Parathyroid adenoma (tissue), 2 donors: ENCODE measurements around the gene ARHGAP4.

Source experiments
- H2AFZ ChIP-seq: fragments of 300-600 bp; sonication (generic); one replicate; pipeline ENCODE4 v1.7.0; 2017; ENCODE audit warnings: antibody characterized with exemption, mild to moderate bottlenecking
- H3K27ac ChIP-seq: fragments of 300-600 bp; sonication (generic); one replicate; pipeline ENCODE4 v1.7.0; 2017
- H3K27me3 ChIP-seq: fragments of 300-600 bp; sonication (generic); one replicate; pipeline ENCODE4 v1.7.0; 2017; ENCODE audit warnings: low read length; ENCODE audit not compliant: control insufficient read depth, insufficient read depth
- H3K36me3 ChIP-seq: fragments of 300-600 bp; sonication (generic); one replicate; pipeline ENCODE4 v1.7.0; 2017; ENCODE audit warnings: low read length; ENCODE audit not compliant: control insufficient read depth, insufficient read depth
- H3K4me1 ChIP-seq: fragments of 300-600 bp; sonication (generic); one replicate; pipeline ENCODE4 v1.7.0; 2017; ENCODE audit warnings: control low read depth
- H3K4me2 ChIP-seq: fragments of 300-600 bp; sonication (generic); one replicate; pipeline ENCODE4 v1.7.0; 2017; ENCODE audit warnings: low read length
- H3K4me3 ChIP-seq: fragments of 300-600 bp; sonication (generic); one replicate; pipeline ENCODE4 v1.7.0; 2017; ENCODE audit warnings: low read depth, low read length
- H3K79me2 ChIP-seq: fragments of 300-600 bp; sonication (generic); one replicate; pipeline ENCODE4 v1.7.0; 2017; ENCODE audit warnings: control low read depth
- H3K9ac ChIP-seq: fragments of 300-600 bp; sonication (generic); one replicate; pipeline ENCODE4 v1.7.0; 2017; ENCODE audit warnings: mild to moderate bottlenecking
- H3K9me3 ChIP-seq: fragments of 300-600 bp; sonication (generic); one replicate; pipeline ENCODE4 v1.7.0; 2017; ENCODE audit warnings: low read length; ENCODE audit not compliant: control insufficient read depth
- CTCF ChIP-seq: fragments of 300-600 bp; sonication (generic); IDR thresholded peaks from one replicate; pipeline ENCODE4 v1.7.0; 2017; ENCODE audit warnings: antibody characterized with exemption, mild to moderate bottlenecking
- donor health status: primary hyperparathyroidism.

ARHGAP4 gene

DNA sequence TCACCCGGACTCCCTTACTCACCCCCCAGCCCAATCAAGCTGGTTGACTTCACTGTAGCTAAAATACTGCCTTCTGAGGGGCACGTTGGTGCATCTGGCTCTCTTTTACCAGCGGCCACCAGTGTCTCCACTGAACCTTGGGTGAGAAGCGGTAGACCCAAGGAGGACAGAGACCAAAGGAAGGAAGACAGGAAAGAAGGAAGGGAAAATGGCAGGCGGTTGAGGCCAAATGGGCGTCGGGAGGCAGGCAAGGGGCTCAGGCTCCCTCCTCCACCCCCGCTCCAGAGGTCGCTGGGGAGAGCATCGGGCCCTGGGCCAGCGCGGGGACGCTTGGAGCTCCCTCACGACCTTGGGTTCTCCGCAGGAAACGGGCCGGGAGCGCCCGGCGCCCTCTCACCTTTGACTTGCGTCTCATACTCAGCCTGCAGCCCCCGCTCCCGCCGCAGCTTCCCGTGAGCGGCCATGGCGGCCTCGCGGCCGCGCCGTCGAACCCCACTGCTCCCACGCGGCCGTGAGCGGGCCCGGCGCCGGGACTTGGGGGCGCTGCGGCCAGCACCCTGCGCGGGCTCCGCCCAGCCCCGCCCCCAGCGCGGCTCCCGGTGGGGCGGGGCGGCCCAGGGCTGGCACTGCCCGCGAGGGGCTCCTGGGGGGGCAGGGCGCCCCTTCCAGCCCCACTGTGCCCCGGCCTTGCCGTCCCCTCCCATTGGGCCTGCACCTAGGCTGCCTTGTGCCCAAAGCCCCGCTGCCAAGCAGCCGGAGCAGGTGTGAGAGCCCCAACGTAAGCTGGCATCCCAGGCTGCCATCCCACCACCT is at the start of gene ARHGAP4:
TSS of gene ARHGAP4 (minus strand) at position 526 of the 813 bp plus-strand sequence. CDS start at position 464, 62 bp downstream.
- Histone ChIP-seq H2AFZ (peak within 1 kb of the TSS; percentile 62), H3K36me3 (no peaks in the 10 kb centered on the region), H3K79me2 (no peaks in the 10 kb centered on the region), H3K4me1 (peaks cover 14% of the 10 kb centered on the region), H3K9ac (no peak within 1 kb of the TSS), H3K27ac (peak within 1 kb of the TSS; percentile 99), H3K4me3 (peak within 1 kb of the TSS; percentile 29), H3K4me2 (peak within 1 kb of the TSS; percentile 79), H3K9me3 (no peaks in the 10 kb centered on the region), H3K27me3 (no peaks in the 10 kb centered on the region)
- TF ChIP-seq CTCF: no peak

DNA sequence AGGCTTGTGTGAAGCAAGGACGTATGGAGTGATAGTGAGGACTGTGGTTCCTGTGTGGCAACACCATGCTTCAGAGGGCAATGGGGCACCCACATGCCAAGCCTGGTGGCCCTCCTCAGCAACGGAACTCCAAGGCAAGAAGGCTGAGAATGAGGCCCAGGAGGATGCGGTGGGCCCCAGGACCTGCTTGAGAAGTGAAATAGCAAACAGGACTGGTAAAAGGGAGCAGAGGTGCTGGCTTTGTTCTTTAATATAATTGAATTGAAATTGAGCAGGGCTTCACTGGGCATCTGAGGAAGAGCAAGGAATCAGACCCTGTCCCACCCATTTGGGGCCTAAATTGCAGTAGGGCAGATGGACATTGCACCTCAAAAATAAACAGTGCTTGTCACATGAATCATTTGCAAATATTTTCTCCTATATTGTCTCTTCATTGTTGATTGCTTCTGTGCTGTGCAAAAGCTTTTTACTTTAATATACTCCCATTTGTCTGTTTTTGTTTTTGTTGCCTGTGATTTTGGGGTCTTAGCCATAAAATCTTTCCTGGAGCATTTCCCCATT is 48.7 kb upstream of the ARHGAP4 start:
- H3K9ac ChIP-seq: no peak overlapping the region
- H3K9me3 ChIP-seq: no peaks in the 10 kb centered on the region
- H3K27me3 ChIP-seq: no peaks in the 10 kb centered on the region
- H3K4me1 ChIP-seq: peaks cover 2% of the 10 kb centered on the region
- no peak overlapping the region for H2AFZ ChIP-seq
- TF ChIP-seq CTCF: no peak
- H3K4me2 ChIP-seq: no peak overlapping the region
- no peak overlapping the region for H3K27ac ChIP-seq
- no peak overlapping the region for H3K4me3 ChIP-seq
- H3K36me3 ChIP-seq: no peaks in the 10 kb centered on the region
- H3K79me2 ChIP-seq: peaks cover under 1% of the 10 kb centered on the region

DNA sequence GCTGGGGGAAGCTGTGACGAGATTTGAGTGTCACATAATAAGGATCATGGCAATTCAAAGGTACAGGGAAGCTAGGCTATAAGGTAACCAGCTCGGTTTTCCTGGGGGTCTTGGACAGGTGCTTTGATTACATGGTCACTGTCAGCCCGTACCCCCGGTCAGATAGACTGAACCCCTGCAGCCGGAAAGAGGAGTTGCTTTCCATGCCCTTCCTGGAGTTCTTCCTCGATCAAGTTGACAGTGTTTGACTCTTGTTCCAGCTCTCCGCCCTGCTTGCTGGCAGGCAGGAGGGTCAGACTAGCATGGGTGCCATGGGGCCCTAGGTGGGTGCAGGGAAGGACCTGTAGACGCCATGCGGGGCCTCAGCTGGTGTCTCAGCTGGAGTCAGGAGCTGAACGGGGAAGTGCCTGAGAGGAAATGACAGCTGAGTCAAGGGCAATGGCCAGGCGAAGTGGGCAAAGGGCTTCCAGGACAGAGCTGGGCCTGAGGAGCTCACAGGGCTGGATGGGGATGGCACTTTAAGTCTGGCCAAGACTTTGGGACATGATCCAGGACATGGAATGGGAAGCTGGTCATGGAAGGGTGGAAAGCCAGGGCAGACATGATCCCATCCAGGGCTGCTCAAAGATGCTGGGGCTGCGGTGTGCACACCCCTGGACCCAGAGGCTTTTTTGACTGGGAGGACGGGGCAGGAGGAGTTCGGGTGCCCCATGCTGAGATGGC is 48.1 kb upstream of the ARHGAP4 start:
- TF ChIP-seq CTCF: no peak
- peaks cover 7% of the 10 kb centered on the region for H3K79me2 ChIP-seq
- no peak overlapping the region for H3K9ac ChIP-seq
- H3K4me1 ChIP-seq: peaks cover 5% of the 10 kb centered on the region
- H2AFZ ChIP-seq: no peak overlapping the region
- H3K27me3 ChIP-seq: no peaks in the 10 kb centered on the region
- no peak overlapping the region for H3K27ac ChIP-seq
- H3K4me3 ChIP-seq: no peak overlapping the region
- H3K36me3 ChIP-seq: no peaks in the 10 kb centered on the region
- no peaks in the 10 kb centered on the region for H3K9me3 ChIP-seq
- H3K4me2 ChIP-seq: no peak overlapping the region

DNA sequence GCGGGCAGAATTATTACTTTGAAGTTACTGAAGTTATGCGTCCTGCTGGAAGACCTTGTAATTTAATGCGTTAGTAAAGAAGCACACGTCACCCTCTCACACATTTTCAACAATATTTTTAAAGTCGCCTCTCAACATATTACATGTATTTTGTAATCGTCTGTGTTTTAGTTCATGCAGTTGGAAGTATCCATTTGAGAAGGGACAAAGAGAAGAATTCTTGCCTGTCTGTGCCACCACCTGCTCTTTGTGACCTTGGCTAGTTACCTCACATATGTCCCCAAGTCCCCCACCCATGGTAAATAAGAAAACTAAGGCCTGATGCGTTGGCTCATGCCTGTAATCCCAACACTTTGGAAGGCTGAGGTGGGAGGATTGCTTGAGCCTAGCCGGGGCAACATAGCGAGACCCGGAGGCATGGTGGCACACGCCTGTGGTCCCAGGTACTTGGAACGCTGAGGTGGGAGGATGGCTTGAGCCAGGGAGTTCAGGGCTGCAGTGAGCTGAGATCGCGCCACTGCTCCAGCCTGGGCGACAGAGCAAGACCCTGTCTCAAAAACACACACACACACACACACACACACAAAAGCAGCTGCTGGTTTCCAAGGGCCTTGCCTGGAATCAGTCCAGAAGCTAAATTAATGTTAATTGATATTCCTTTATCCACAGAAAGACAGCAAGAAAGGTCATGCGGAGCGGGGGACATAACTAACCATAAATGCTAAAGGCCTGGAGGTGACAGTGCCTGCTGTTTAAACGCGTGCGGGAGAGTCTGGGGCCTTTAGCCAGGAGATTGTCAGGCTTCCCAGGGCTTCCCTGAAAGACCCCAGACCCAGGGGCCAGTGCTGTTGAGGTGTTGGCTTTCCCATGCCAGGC is 47.3 kb upstream of the ARHGAP4 start:
- Histone ChIP-seq H3K36me3 (no peaks in the 10 kb centered on the region), H3K4me3 (peak overlapping the region; percentile 66), H3K27me3 (no peaks in the 10 kb centered on the region), H3K79me2 (peaks cover 7% of the 10 kb centered on the region), H3K27ac (peak overlapping the region; percentile 67), H3K9me3 (no peaks in the 10 kb centered on the region), H3K9ac (no peak overlapping the region), H3K4me2 (peak overlapping the region; percentile 75), H2AFZ (peak overlapping the region; percentile 46), H3K4me1 (peaks cover 6% of the 10 kb centered on the region)
- no peak for TF ChIP-seq CTCF
